ENCODE data around the gene OGFOD3.

OGFOD3 gene

GRCh38 chr17:82391496-82392066 is 26.8 kb downstream of the OGFOD3 start:
- TF ChIP-seq TAF1 (IDR thresholded peaks at IDR 0.05; ENCODE audit: low read depth) (no peak), TEAD4 (IDR thresholded peaks at IDR 0.05) (no peak), CREB1 (IDR thresholded peaks at IDR 0.05; ENCODE audit: low read depth) (no peak), ZBTB7A (IDR thresholded peaks at IDR 0.05; ENCODE audit: low read depth) (no peak), MAX (IDR thresholded peaks at IDR 0.05) (no peak), TCF12 (IDR thresholded peaks at IDR 0.05; ENCODE audit: low read depth) (no peak), FOXM1 (IDR thresholded peaks at IDR 0.05; ENCODE audit: borderline replicate concordance, low read depth) (no peak), REST (IDR thresholded peaks at IDR 0.05; ENCODE audit: low read depth) (no peak), YY1 (IDR thresholded peaks at IDR 0.05; ENCODE audit: low read depth) (no peak), EGR1 (IDR thresholded peaks at IDR 0.05) (no peak), EP300 (IDR thresholded peaks at IDR 0.05; ENCODE audit: borderline replicate concordance) (no peak), NFIC (IDR thresholded peaks at IDR 0.05) (no peak), RAD21 (IDR thresholded peaks at IDR 0.05; ENCODE audit: low read depth) (no peak), CEBPB (IDR thresholded peaks at IDR 0.05) (no peak)

- TF ChIP-seq EP300 (IDR thresholded peaks at IDR 0.05; ENCODE audit: borderline replicate concordance) (peak; percentile 96), CREB1 (IDR thresholded peaks at IDR 0.05; ENCODE audit: low read depth) (no peak), REST (IDR thresholded peaks at IDR 0.05; ENCODE audit: low read depth) (peak; percentile 28; the same call in 1 of the 2 replicates), YY1 (IDR thresholded peaks at IDR 0.05; ENCODE audit: low read depth) (no peak), RAD21 (IDR thresholded peaks at IDR 0.05; ENCODE audit: low read depth) (no peak), TCF12 (IDR thresholded peaks at IDR 0.05; ENCODE audit: low read depth) (peak; percentile 99), FOXM1 (IDR thresholded peaks at IDR 0.05; ENCODE audit: borderline replicate concordance, low read depth) (peak; percentile 84), USF1 (IDR thresholded peaks at IDR 0.05) (no peak), ZBTB7A (IDR thresholded peaks at IDR 0.05; ENCODE audit: low read depth) (peak; percentile 92), TEAD4 (IDR thresholded peaks at IDR 0.05) (peak; percentile 59), NFIC (IDR thresholded peaks at IDR 0.05) (peak; percentile 98), MAX (IDR thresholded peaks at IDR 0.05) (peak; percentile 71), EGR1 (IDR thresholded peaks at IDR 0.05) (no peak), TAF1 (IDR thresholded peaks at IDR 0.05; ENCODE audit: low read depth) (no peak), CEBPB (IDR thresholded peaks at IDR 0.05) (no peak)
Observed at GRCh38 chr17:82390860-82391435, 27.4 kb downstream of the OGFOD3 start.

- TF ChIP-seq CREB1 (IDR thresholded peaks at IDR 0.05; ENCODE audit: low read depth) (no peak), EGR1 (IDR thresholded peaks at IDR 0.05) (no peak), NFIC (IDR thresholded peaks at IDR 0.05) (no peak), FOXM1 (IDR thresholded peaks at IDR 0.05; ENCODE audit: borderline replicate concordance, low read depth) (no peak), ZBTB7A (IDR thresholded peaks at IDR 0.05; ENCODE audit: low read depth) (peak; percentile 97), TCF12 (IDR thresholded peaks at IDR 0.05; ENCODE audit: low read depth) (no peak), YY1 (IDR thresholded peaks at IDR 0.05; ENCODE audit: low read depth) (no peak), MAX (IDR thresholded peaks at IDR 0.05) (no peak; the same call in none of the 2 replicates), EP300 (IDR thresholded peaks at IDR 0.05; ENCODE audit: borderline replicate concordance) (no peak)
Observed at GRCh38 chr17:82390015-82390859, 28.1 kb downstream of the OGFOD3 start.

GRCh38 chr17:82389379-82389778 is 29.0 kb downstream of the OGFOD3 start:
- TF ChIP-seq CEBPB (IDR thresholded peaks at IDR 0.05) = no peak
- peak; percentile 54; the same call in 1 of the 2 replicates for TF ChIP-seq TEAD4 (IDR thresholded peaks at IDR 0.05)

GRCh38 chr17:82388922-82389283 is 29.5 kb downstream of the OGFOD3 start:
- TF ChIP-seq TEAD4 (IDR thresholded peaks at IDR 0.05) (no peak), MAX (IDR thresholded peaks at IDR 0.05) (no peak), FOXM1 (IDR thresholded peaks at IDR 0.05; ENCODE audit: borderline replicate concordance, low read depth) (no peak), NFIC (IDR thresholded peaks at IDR 0.05) (no peak), ZBTB7A (IDR thresholded peaks at IDR 0.05; ENCODE audit: low read depth) (no peak), EP300 (IDR thresholded peaks at IDR 0.05; ENCODE audit: borderline replicate concordance) (no peak), RAD21 (IDR thresholded peaks at IDR 0.05; ENCODE audit: low read depth) (no peak), TCF12 (IDR thresholded peaks at IDR 0.05; ENCODE audit: low read depth) (no peak), EGR1 (IDR thresholded peaks at IDR 0.05) (no peak), TAF1 (IDR thresholded peaks at IDR 0.05; ENCODE audit: low read depth) (no peak), REST (IDR thresholded peaks at IDR 0.05; ENCODE audit: low read depth) (no peak), USF1 (IDR thresholded peaks at IDR 0.05) (no peak), CREB1 (IDR thresholded peaks at IDR 0.05; ENCODE audit: low read depth) (no peak), CEBPB (IDR thresholded peaks at IDR 0.05) (no peak), YY1 (IDR thresholded peaks at IDR 0.05; ENCODE audit: low read depth) (no peak)

All from Ishikawa (cell line).